Epithelial cell of esophagus (primary cell): ENCODE data around the gene HECW1.
"Not testable (repeated sequence)": the region's sequence is repeated elsewhere in the genome, so short reads cannot be mapped to it uniquely, and the experiment has no call there.

Source experiments
- DNase-seq: peaks from one replicate; pipeline ENCODE4 v3.0.0; 2010; ENCODE audit warnings: low read depth
- H3K4me3 ChIP-seq: 2 replicates; pipeline ENCODE4 v1.5.1; 2011; ENCODE audit warnings: mild to moderate bottlenecking, low read length, control low read depth
- CTCF ChIP-seq: IDR thresholded peaks from 2 replicates; pipeline ENCODE4 v1.5.1; 2011; ENCODE audit warnings: low read depth, mild to moderate bottlenecking, low read length, control low read depth, inconsistent platforms; ENCODE audit not compliant: insufficient read depth; ENCODE audit errors: missing control alignments

The HECW1 gene

GRCh38 chr7:43211693-43212092 is 99.2 kb downstream of the HECW1 start:
- H3K4me3 ChIP-seq = no peak overlapping the region
- DNase-seq = no peak
- no peak for TF ChIP-seq CTCF

- no peak overlapping the region for H3K4me3 ChIP-seq
- TF ChIP-seq CTCF = no peak
- DNase-seq = no peak
Observed at GRCh38 chr7:43212921-43213320, 100.5 kb downstream of the HECW1 start.

GRCh38 chr7:43215061-43215460 is 102.6 kb downstream of the HECW1 start:
- no peak for DNase-seq
- H3K4me3 ChIP-seq = no peak overlapping the region
- no peak for TF ChIP-seq CTCF

GRCh38 chr7:43217055-43217454 is 104.6 kb downstream of the HECW1 start:
- H3K4me3 ChIP-seq = no peak overlapping the region
- DNase-seq = no peak
- TF ChIP-seq CTCF = no peak

GRCh38 chr7:43218901-43219300 is 106.5 kb downstream of the HECW1 start:
- not testable (repeated sequence) for DNase-seq, H3K4me3 ChIP-seq

- peak; percentile 31 for DNase-seq
- no peak for TF ChIP-seq CTCF
- H3K4me3 ChIP-seq = no peak overlapping the region
Observed at GRCh38 chr7:43220250-43220649, 107.8 kb downstream of the HECW1 start.

GRCh38 chr7:43220742-43221141 is 108.3 kb downstream of the HECW1 start:
- no peak for DNase-seq
- TF ChIP-seq CTCF = no peak
- H3K4me3 ChIP-seq = no peak overlapping the region

GRCh38 chr7:43229801-43230200 is 117.4 kb downstream of the HECW1 start:
- no peak for TF ChIP-seq CTCF
- no peak overlapping the region for H3K4me3 ChIP-seq
- no peak for DNase-seq
